HEK293 (cell line): ENCODE data around the gene SMIM13.

Source experiments
- BCL11A ChIP-seq: fragments of 450-650 bp; formaldehyde crosslinking; IDR thresholded peaks from 2 replicates; pipeline ENCODE4 v1.5.1; 2016; ENCODE audit warnings: low read depth, missing biosample characterization, missing genetic modification characterization
- HOXD13 ChIP-seq: sonication (generic); formaldehyde crosslinking; IDR thresholded peaks from 2 replicates; pipeline ENCODE4 v1.8.0; 2022; ENCODE audit warnings: missing genetic modification reagents, borderline replicate concordance
- OSR2 ChIP-seq: fragments of 450-650 bp; formaldehyde crosslinking; IDR thresholded peaks from 2 replicates; pipeline ENCODE4 v1.5.1; 2016; ENCODE audit warnings: missing biosample characterization, missing genetic modification characterization
- PRDM10 ChIP-seq: fragments of 450-650 bp; formaldehyde crosslinking; IDR thresholded peaks from 2 replicates; pipeline ENCODE4 v1.5.1; 2016; ENCODE audit warnings: missing biosample characterization, missing genetic modification characterization
- REPIN1 ChIP-seq: fragments of 450-650 bp; formaldehyde crosslinking; IDR thresholded peaks from 2 replicates; pipeline ENCODE4 v1.5.1; 2017; ENCODE audit warnings: missing biosample characterization, missing genetic modification characterization, low read depth
- REST ChIP-seq: fragments of 450-650 bp; formaldehyde crosslinking; IDR thresholded peaks from 2 replicates; pipeline ENCODE4 v1.5.1; 2016; ENCODE audit warnings: missing biosample characterization, missing genetic modification characterization
- SCRT2 ChIP-seq: fragments of 450-650 bp; formaldehyde crosslinking; IDR thresholded peaks from 2 replicates; pipeline ENCODE4 v1.5.1; 2016; ENCODE audit warnings: missing biosample characterization, missing genetic modification characterization
- SP3 ChIP-seq: fragments of 450-650 bp; formaldehyde crosslinking; IDR thresholded peaks from 2 replicates; pipeline ENCODE4 v1.5.1; 2016; ENCODE audit warnings: missing biosample characterization, missing genetic modification characterization
- YY2 ChIP-seq: fragments of 450-650 bp; formaldehyde crosslinking; IDR thresholded peaks from 2 replicates; pipeline ENCODE4 v1.5.1; 2016; ENCODE audit warnings: missing biosample characterization, missing genetic modification characterization
- ZBTB17 ChIP-seq: fragments of 450-650 bp; formaldehyde crosslinking; IDR thresholded peaks from 2 replicates; pipeline ENCODE4 v1.5.1; 2016; ENCODE audit warnings: missing biosample characterization, missing genetic modification characterization
- ZBTB48 ChIP-seq: fragments of 450-650 bp; formaldehyde crosslinking; IDR thresholded peaks from 2 replicates; pipeline ENCODE4 v1.5.1; 2016; ENCODE audit warnings: missing biosample characterization, missing genetic modification characterization
- ZFP41 ChIP-seq: fragments of 450-650 bp; formaldehyde crosslinking; IDR thresholded peaks from 2 replicates; pipeline ENCODE4 v1.5.1; 2016; ENCODE audit warnings: missing biosample characterization, missing genetic modification characterization, borderline replicate concordance
- ZNF132 ChIP-seq: fragments of 450-650 bp; formaldehyde crosslinking; IDR thresholded peaks from 2 replicates; pipeline ENCODE4 v1.5.1; 2017; ENCODE audit warnings: missing biosample characterization, missing genetic modification characterization, borderline replicate concordance
- ZNF133 ChIP-seq: fragments of 450-650 bp; formaldehyde crosslinking; IDR thresholded peaks from 2 replicates; pipeline ENCODE4 v1.5.1; 2016; ENCODE audit warnings: missing biosample characterization, missing genetic modification characterization
- ZNF140 ChIP-seq: fragments of 450-650 bp; formaldehyde crosslinking; IDR thresholded peaks from 2 replicates; pipeline ENCODE4 v1.5.1; 2016; ENCODE audit warnings: missing biosample characterization, missing genetic modification characterization
- ZNF174 ChIP-seq: fragments of 450-650 bp; formaldehyde crosslinking; IDR thresholded peaks from 2 replicates; pipeline ENCODE4 v1.5.0; 2017; ENCODE audit warnings: missing biosample characterization, mild to moderate bottlenecking, missing genetic modification characterization
- ZNF19 ChIP-seq: fragments of 450-650 bp; formaldehyde crosslinking; IDR thresholded peaks from 2 replicates; pipeline ENCODE4; 2016; ENCODE audit warnings: missing biosample characterization, missing genetic modification characterization, low read depth
- ZNF391 ChIP-seq: fragments of 450-650 bp; formaldehyde crosslinking; IDR thresholded peaks from 2 replicates; pipeline ENCODE4 v1.5.1; 2016; ENCODE audit warnings: low read depth, missing biosample characterization, missing genetic modification characterization, borderline replicate concordance
- ZNF561 ChIP-seq: fragments of 450-650 bp; IDR thresholded peaks from 2 replicates; pipeline ENCODE4 v1.5.1; 2018; ENCODE audit warnings: missing biosample characterization, missing genetic modification characterization, borderline replicate concordance
- ZNF777 ChIP-seq: fragments of 450-650 bp; formaldehyde crosslinking; IDR thresholded peaks from 2 replicates; pipeline ENCODE4 v1.5.1; 2017; ENCODE audit warnings: missing biosample characterization, missing genetic modification characterization, borderline replicate concordance
- ZSCAN16 ChIP-seq: fragments of 450-650 bp; formaldehyde crosslinking; IDR thresholded peaks from 2 replicates; pipeline ENCODE4 v1.5.1; 2016; ENCODE audit warnings: missing biosample characterization, missing genetic modification characterization
- TF ChIP-seq, protein P1 (sequence below): fragments of 450-650 bp; formaldehyde crosslinking; IDR thresholded peaks from 2 replicates; pipeline ENCODE4 v1.5.1; 2017; ENCODE audit warnings: missing biosample characterization, mild to moderate bottlenecking, missing genetic modification characterization, moderate library complexity
- TF ChIP-seq, protein P2 (sequence below): fragments of 450-650 bp; formaldehyde crosslinking; IDR thresholded peaks from 2 replicates; pipeline ENCODE4 v1.5.1; 2016; ENCODE audit warnings: missing biosample characterization, missing genetic modification characterization, borderline replicate concordance

The SMIM13 gene

GRCh38 chr6:11120271-11121005 is 26.8 kb downstream of the SMIM13 start (continued):
- peak; percentile 57 for TF ChIP-seq ZBTB17 (tag by site-specific recombination)
- TF ChIP-seq ZNF19: no peak
- TF ChIP-seq, protein P1, sequence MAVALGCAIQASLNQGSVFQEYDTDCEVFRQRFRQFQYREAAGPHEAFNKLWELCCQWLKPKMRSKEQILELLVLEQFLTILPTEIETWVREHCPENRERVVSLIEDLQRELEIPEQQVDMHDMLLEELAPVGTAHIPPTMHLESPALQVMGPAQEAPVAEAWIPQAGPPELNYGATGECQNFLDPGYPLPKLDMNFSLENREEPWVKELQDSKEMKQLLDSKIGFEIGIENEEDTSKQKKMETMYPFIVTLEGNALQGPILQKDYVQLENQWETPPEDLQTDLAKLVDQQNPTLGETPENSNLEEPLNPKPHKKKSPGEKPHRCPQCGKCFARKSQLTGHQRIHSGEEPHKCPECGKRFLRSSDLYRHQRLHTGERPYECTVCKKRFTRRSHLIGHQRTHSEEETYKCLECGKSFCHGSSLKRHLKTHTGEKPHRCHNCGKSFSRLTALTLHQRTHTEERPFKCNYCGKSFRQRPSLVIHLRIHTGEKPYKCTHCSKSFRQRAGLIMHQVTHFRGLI: no peak
- no peak for TF ChIP-seq ZNF132 (tag by site-specific recombination)
- no peak for TF ChIP-seq ZNF174 (tag by site-specific recombination)
- TF ChIP-seq ZNF561 (tag by site-specific recombination): no peak
- TF ChIP-seq, protein P2, sequence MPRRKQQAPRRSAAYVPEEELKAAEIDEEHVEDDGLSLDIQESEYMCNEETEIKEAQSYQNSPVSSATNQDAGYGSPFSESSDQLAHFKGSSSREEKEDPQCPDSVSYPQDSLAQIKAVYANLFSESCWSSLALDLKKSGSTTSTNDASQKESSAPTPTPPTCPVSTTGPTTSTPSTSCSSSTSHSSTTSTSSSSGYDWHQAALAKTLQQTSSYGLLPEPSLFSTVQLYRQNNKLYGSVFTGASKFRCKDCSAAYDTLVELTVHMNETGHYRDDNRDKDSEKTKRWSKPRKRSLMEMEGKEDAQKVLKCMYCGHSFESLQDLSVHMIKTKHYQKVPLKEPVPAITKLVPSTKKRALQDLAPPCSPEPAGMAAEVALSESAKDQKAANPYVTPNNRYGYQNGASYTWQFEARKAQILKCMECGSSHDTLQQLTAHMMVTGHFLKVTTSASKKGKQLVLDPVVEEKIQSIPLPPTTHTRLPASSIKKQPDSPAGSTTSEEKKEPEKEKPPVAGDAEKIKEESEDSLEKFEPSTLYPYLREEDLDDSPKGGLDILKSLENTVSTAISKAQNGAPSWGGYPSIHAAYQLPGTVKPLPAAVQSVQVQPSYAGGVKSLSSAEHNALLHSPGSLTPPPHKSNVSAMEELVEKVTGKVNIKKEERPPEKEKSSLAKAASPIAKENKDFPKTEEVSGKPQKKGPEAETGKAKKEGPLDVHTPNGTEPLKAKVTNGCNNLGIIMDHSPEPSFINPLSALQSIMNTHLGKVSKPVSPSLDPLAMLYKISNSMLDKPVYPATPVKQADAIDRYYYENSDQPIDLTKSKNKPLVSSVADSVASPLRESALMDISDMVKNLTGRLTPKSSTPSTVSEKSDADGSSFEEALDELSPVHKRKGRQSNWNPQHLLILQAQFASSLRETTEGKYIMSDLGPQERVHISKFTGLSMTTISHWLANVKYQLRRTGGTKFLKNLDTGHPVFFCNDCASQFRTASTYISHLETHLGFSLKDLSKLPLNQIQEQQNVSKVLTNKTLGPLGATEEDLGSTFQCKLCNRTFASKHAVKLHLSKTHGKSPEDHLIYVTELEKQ (tag by site-specific recombination): peak; percentile 71; the same call in 1 of the 2 replicates
- no peak for TF ChIP-seq REPIN1
- no peak for TF ChIP-seq HOXD13 (CRISPR knock-in tag)
- no peak for TF ChIP-seq BCL11A (tag by site-specific recombination)
- no peak for TF ChIP-seq ZNF777 (tag by site-specific recombination)
- no peak; the same call in 1 of the 2 replicates for TF ChIP-seq ZNF133 (tag by site-specific recombination)
- no peak for TF ChIP-seq ZBTB48 (tag by site-specific recombination)
- TF ChIP-seq YY2 (tag by site-specific recombination): no peak
- no peak for TF ChIP-seq ZNF140 (tag by site-specific recombination)
- no peak for TF ChIP-seq ZNF391 (tag by site-specific recombination)
- TF ChIP-seq ZFP41: no peak
- no peak for TF ChIP-seq ZSCAN16 (tag by site-specific recombination)
- no peak for TF ChIP-seq REST
- no peak for TF ChIP-seq SCRT2 (tag by site-specific recombination)
- TF ChIP-seq OSR2 (tag by site-specific recombination): peak; percentile 55; the same call in 1 of the 2 replicates
- TF ChIP-seq PRDM10 (tag by site-specific recombination): 0 out of 2 replicates have a peak, but pooled peaks have one; percentile 9
- peak; percentile 16; the same call in 1 of the 2 replicates for TF ChIP-seq SP3
